Measurements from ENCODE around the gene FXR1.

DNA sequence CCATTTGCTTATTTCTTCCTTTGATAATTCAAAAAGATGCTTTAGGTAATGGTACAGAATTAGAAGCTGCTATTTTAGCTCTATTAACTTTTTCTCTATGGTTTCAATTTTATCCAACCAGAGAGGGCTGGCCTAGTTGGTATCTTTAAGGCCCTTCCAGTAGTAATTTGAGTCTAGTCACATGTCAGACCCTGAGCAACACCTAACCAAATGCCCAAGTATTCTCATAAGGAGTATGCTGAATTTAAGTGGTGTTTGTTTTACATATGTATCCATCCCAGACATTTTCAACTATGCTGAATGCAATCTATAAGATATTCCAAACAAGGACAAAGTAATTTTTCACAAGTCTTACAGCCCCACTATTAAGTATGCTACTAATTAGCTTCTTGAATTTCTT, 67.5 kb downstream of the FXR1 start:
- no peak for TF ChIP-seq CTCF (conservative IDR thresholded peaks at IDR 0.05; ENCODE audit: low read depth, low read length)
- no peak for TF ChIP-seq RFX5 (IDR thresholded peaks at IDR 0.05; ENCODE audit: low read depth, low read length)
- no peak for TF ChIP-seq FOS (IDR thresholded peaks at IDR 0.05; ENCODE audit: low read depth, low read length)
- no peak for TF ChIP-seq MAZ (IDR thresholded peaks at IDR 0.05; ENCODE audit: borderline replicate concordance, low read depth, low read length)
- no peak for TF ChIP-seq MXI1 (IDR thresholded peaks at IDR 0.05; ENCODE audit: borderline replicate concordance, low read depth, low read length)
- TF ChIP-seq POLR2A (IDR thresholded peaks at IDR 0.05; ENCODE audit: low read depth, low read length): no peak
